Breast epithelium (tissue), 3 donors: ENCODE data around the gene ALG8.

Experiments
- CTCF ChIP-seq, 3 donors: fragments of 450-650 bp; IDR thresholded peaks; one replicate each; pipeline ENCODE4 v1.5.1; 2016 to 2017; ENCODE audit warnings: antibody characterized with exemption in 3 of 3, mild to moderate bottlenecking in 3 of 3, moderate library complexity in 3 of 3
- POLR2A ChIP-seq: fragments of 450-650 bp; IDR thresholded peaks from one replicate; pipeline ENCODE4 v1.6.1; 2016; ENCODE audit warnings: antibody characterized with exemption, mild to moderate bottlenecking, moderate library complexity

- TF ChIP-seq CTCF (IDR thresholded peaks at IDR 0.05) (no peak), POLR2A (no peak)
Observed at GRCh38 chr11:78179459-78180071, 40.1 kb upstream of the ALG8 start.
